HEK293 (cell line): ENCODE measurements around the gene MUC13.

Experiments
- CTCF ChIA-PET: fragments of 350-600 bp; formaldehyde crosslinking; extraction: SDS; loops from one replicate; lab custom pipeline; 2021; ENCODE audit warnings: antibody characterized with exemption; lab: Yijun Ruan, JAX
- POLR2A ChIA-PET: fragments of 300-600 bp; formaldehyde crosslinking; extraction: SDS; loops from one replicate; lab custom pipeline; 2020; ENCODE audit warnings: antibody characterized with exemption, inconsistent platforms; lab: Yijun Ruan, JAX
- H3K27ac ChIP-seq: fragments of 200-500 bp; sonication (Bioruptor generic); 2 replicates; pipeline ENCODE4 v1.5.1; 2014; ENCODE audit warnings: low read depth, low read length, control low read depth, inconsistent platforms; ENCODE audit errors: extremely low read depth
- H3K36me3 ChIP-seq, 2 experiments: fragments of 200-500 bp in 1 of 2; sonication (Bioruptor generic) in 1 of 2; 1 replicate in 1 of 2; 2 replicates in 1 of 2; pipeline ENCODE4 v1.5.1; 2014 to 2017; ENCODE audit warnings: inconsistent platforms in 2 of 2, low read length in 2 of 2; ENCODE audit not compliant: control insufficient read depth in 2 of 2, insufficient read depth in 1 of 2
- H3K4me1 ChIP-seq: fragments of 200-500 bp; sonication (Bioruptor generic); 2 replicates; pipeline ENCODE4 v1.5.1; 2014; ENCODE audit warnings: mild to moderate bottlenecking, low read length, inconsistent platforms; ENCODE audit not compliant: control insufficient read depth, insufficient read depth
- H3K4me3 ChIP-seq: 2 replicates; pipeline ENCODE4 v1.5.1; 2011; ENCODE audit warnings: low read depth, mild to moderate bottlenecking, control low read depth, low read length, moderate library complexity
- H3K9me3 ChIP-seq: fragments of 200-500 bp; sonication (Bioruptor generic); 2 replicates; pipeline ENCODE4 v1.5.1; 2014; ENCODE audit warnings: low read depth, low read length, inconsistent platforms; ENCODE audit not compliant: control insufficient read depth, insufficient read depth
- BCL11A ChIP-seq: fragments of 450-650 bp; formaldehyde crosslinking; IDR thresholded peaks from 2 replicates; pipeline ENCODE4 v1.5.1; 2016; ENCODE audit warnings: low read depth, missing biosample characterization, missing genetic modification characterization
- HIC1 ChIP-seq: fragments of 450-650 bp; formaldehyde crosslinking; IDR thresholded peaks from 2 replicates; pipeline ENCODE4 v1.5.1; 2016; ENCODE audit warnings: missing biosample characterization, missing genetic modification characterization
- RBAK ChIP-seq: fragments of 450-650 bp; formaldehyde crosslinking; IDR thresholded peaks from 2 replicates; pipeline ENCODE4 v1.5.1; 2016; ENCODE audit warnings: missing biosample characterization, missing genetic modification characterization
- SALL2 ChIP-seq: fragments of 450-650 bp; formaldehyde crosslinking; IDR thresholded peaks from 2 replicates; pipeline ENCODE4 v1.5.0; 2017; ENCODE audit warnings: missing biosample characterization, mild to moderate bottlenecking, missing genetic modification characterization, borderline replicate concordance
- TCF7L2 ChIP-seq: IDR thresholded peaks from 2 replicates; pipeline ENCODE4 v1.6.1; 2011; ENCODE audit warnings: low read depth, mild to moderate bottlenecking, inconsistent platforms, low read length, moderate library complexity, borderline replicate concordance
- ZBTB10 ChIP-seq: fragments of 450-650 bp; formaldehyde crosslinking; IDR thresholded peaks from 2 replicates; pipeline ENCODE4 v1.5.1; 2016; ENCODE audit warnings: missing biosample characterization, missing genetic modification characterization
- ZFP3 ChIP-seq: fragments of 450-650 bp; formaldehyde crosslinking; IDR thresholded peaks from 2 replicates; pipeline ENCODE4 v1.5.1; 2016; ENCODE audit warnings: low read depth, missing biosample characterization, missing genetic modification characterization
- ZNF223 ChIP-seq: fragments of 450-650 bp; formaldehyde crosslinking; IDR thresholded peaks from 2 replicates; pipeline ENCODE4 v1.5.1; 2016; ENCODE audit warnings: missing biosample characterization, missing genetic modification characterization
- ZNF239 ChIP-seq: fragments of 450-650 bp; formaldehyde crosslinking; IDR thresholded peaks from 2 replicates; pipeline ENCODE4 v1.5.1; 2016; ENCODE audit warnings: missing biosample characterization, missing genetic modification characterization
- ZNF248 ChIP-seq: fragments of 450-650 bp; formaldehyde crosslinking; IDR thresholded peaks from 2 replicates; pipeline ENCODE4 v1.5.1; 2017; ENCODE audit warnings: missing biosample characterization, missing genetic modification characterization
- ZNF266 ChIP-seq: fragments of 450-650 bp; formaldehyde crosslinking; IDR thresholded peaks from 2 replicates; pipeline ENCODE4 v1.5.1; 2016; ENCODE audit warnings: missing biosample characterization, missing genetic modification characterization, low read depth
- ZNF404 ChIP-seq: fragments of 450-650 bp; formaldehyde crosslinking; IDR thresholded peaks from 2 replicates; pipeline ENCODE4 v1.5.1; 2017; ENCODE audit warnings: missing biosample characterization, missing genetic modification characterization
- ZNF426 ChIP-seq: fragments of 450-650 bp; formaldehyde crosslinking; IDR thresholded peaks from 2 replicates; pipeline ENCODE4 v1.5.1; 2017; ENCODE audit warnings: missing biosample characterization, missing genetic modification characterization, mild to moderate bottlenecking, inconsistent platforms, moderate library complexity
- ZNF549 ChIP-seq: fragments of 450-650 bp; IDR thresholded peaks from 2 replicates; pipeline ENCODE4 v1.5.1; 2018; ENCODE audit warnings: missing biosample characterization, missing genetic modification characterization, mild to moderate bottlenecking, inconsistent platforms, moderate library complexity
- ZNF561 ChIP-seq: fragments of 450-650 bp; IDR thresholded peaks from 2 replicates; pipeline ENCODE4 v1.5.1; 2018; ENCODE audit warnings: missing biosample characterization, missing genetic modification characterization, borderline replicate concordance
- ZNF768 ChIP-seq: fragments of 450-650 bp; formaldehyde crosslinking; IDR thresholded peaks from 2 replicates; pipeline ENCODE4 v1.5.1; 2018; ENCODE audit warnings: missing biosample characterization, mild to moderate bottlenecking, missing genetic modification characterization
- ZNF777 ChIP-seq: fragments of 450-650 bp; formaldehyde crosslinking; IDR thresholded peaks from 2 replicates; pipeline ENCODE4 v1.5.1; 2017; ENCODE audit warnings: missing biosample characterization, missing genetic modification characterization, borderline replicate concordance
- ZSCAN4 ChIP-seq: fragments of 450-650 bp; formaldehyde crosslinking; IDR thresholded peaks from 2 replicates; pipeline ENCODE4 v1.5.1; 2017; ENCODE audit warnings: missing biosample characterization, missing genetic modification characterization
- TF ChIP-seq, protein P1 (sequence below): fragments of 450-650 bp; formaldehyde crosslinking; IDR thresholded peaks from 2 replicates; pipeline ENCODE4 v1.5.1; 2016; ENCODE audit warnings: missing biosample characterization, missing genetic modification characterization
- TF ChIP-seq, protein P2 (sequence below): fragments of 450-650 bp; formaldehyde crosslinking; IDR thresholded peaks from 2 replicates; pipeline ENCODE4 v1.5.1; 2017; ENCODE audit warnings: missing biosample characterization, missing genetic modification characterization
- TF ChIP-seq, protein P3 (sequence below): fragments of 450-650 bp; IDR thresholded peaks from 2 replicates; pipeline ENCODE4 v1.5.1; 2018; ENCODE audit warnings: missing biosample characterization, missing genetic modification characterization
- TF ChIP-seq, protein P4 (sequence below): fragments of 450-650 bp; formaldehyde crosslinking; IDR thresholded peaks from 2 replicates; pipeline ENCODE4 v1.5.1; 2016; ENCODE audit warnings: missing biosample characterization, missing genetic modification characterization, low read depth

Gene MUC13

GRCh38 chr3:124924741-124925140, 9.8 kb downstream of the MUC13 start:
- Histone ChIP-seq H3K9me3 (no peaks in the 10 kb centered on the region), H3K4me3 (no peak overlapping the region), H3K4me1 (no peaks in the 10 kb centered on the region), H3K36me3 (no peaks in the 10 kb centered on the region), H3K27ac (no peak overlapping the region)
- POLR2A ChIA-PET, result no interaction called here
- TF ChIP-seq SALL2 (no peak), TCF7L2 (no peak), BCL11A (tag by site-specific recombination) (no peak), ZNF426 (tag by site-specific recombination) (no peak), ZNF768 (tag by site-specific recombination) (no peak), ZBTB10 (tag by site-specific recombination) (no peak), ZNF248 (tag by site-specific recombination) (no peak), ZNF777 (tag by site-specific recombination) (no peak), ZNF561 (tag by site-specific recombination) (no peak), ZNF223 (tag by site-specific recombination) (no peak)
- TF ChIP-seq, protein P1, sequence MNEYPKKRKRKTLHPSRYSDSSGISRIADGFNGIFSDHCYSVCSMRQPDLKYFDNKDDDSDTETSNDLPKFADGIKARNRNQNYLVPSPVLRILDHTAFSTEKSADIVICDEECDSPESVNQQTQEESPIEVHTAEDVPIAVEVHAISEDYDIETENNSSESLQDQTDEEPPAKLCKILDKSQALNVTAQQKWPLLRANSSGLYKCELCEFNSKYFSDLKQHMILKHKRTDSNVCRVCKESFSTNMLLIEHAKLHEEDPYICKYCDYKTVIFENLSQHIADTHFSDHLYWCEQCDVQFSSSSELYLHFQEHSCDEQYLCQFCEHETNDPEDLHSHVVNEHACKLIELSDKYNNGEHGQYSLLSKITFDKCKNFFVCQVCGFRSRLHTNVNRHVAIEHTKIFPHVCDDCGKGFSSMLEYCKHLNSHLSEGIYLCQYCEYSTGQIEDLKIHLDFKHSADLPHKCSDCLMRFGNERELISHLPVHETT, result no peak
- TF ChIP-seq, protein P2, sequence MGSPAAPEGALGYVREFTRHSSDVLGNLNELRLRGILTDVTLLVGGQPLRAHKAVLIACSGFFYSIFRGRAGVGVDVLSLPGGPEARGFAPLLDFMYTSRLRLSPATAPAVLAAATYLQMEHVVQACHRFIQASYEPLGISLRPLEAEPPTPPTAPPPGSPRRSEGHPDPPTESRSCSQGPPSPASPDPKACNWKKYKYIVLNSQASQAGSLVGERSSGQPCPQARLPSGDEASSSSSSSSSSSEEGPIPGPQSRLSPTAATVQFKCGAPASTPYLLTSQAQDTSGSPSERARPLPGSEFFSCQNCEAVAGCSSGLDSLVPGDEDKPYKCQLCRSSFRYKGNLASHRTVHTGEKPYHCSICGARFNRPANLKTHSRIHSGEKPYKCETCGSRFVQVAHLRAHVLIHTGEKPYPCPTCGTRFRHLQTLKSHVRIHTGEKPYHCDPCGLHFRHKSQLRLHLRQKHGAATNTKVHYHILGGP (tag by site-specific recombination), result no peak
- CTCF ChIA-PET, result interaction anchor here (0.7 to 2.2 kb wide), 6 partner anchors 9 to 664 kb away, joined by 3 to 8 read pairs (median 5); no protein-coding TSS in a partner anchor

DNA sequence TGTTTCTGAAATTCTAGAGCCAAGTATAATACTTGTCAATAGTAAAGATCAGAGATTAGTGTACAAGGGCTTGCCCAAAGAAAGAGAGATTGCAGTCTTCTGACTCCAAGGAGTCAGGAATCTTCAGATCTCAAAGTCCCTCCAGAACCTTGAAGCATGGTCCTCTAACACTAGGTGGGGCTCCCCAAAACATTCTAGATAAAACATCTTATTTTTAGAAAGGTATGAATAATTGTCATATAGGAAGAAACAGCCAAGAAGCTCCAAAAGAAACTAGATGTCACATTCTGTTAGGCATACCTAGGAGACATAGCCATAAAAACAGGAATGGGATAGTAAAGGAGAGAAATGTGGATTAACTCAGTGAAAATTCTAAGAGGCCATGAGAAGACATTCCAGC, 10.7 kb downstream of the MUC13 start:
- H3K36me3 ChIP-seq, result no peaks in the 10 kb centered on the region
- H3K9me3 ChIP-seq, result no peaks in the 10 kb centered on the region
- ChIA-PET CTCF (interaction anchor here (1.4 to 2.2 kb wide), 3 partner anchors 16 to 163 kb away, joined by 4 to 8 read pairs (median 6); no protein-coding TSS in a partner anchor), POLR2A (no interaction called here)
- no peaks in the 10 kb centered on the region for H3K4me1 ChIP-seq
- no peak overlapping the region for H3K27ac ChIP-seq
- no peak overlapping the region for H3K4me3 ChIP-seq
- TF ChIP-seq ZNF266 (tag by site-specific recombination), result no peak
- no peak for TF ChIP-seq ZSCAN4 (tag by site-specific recombination)
- TF ChIP-seq ZFP3, result no peak
- no peak for TF ChIP-seq ZNF239 (tag by site-specific recombination)
- TF ChIP-seq, protein P3, sequence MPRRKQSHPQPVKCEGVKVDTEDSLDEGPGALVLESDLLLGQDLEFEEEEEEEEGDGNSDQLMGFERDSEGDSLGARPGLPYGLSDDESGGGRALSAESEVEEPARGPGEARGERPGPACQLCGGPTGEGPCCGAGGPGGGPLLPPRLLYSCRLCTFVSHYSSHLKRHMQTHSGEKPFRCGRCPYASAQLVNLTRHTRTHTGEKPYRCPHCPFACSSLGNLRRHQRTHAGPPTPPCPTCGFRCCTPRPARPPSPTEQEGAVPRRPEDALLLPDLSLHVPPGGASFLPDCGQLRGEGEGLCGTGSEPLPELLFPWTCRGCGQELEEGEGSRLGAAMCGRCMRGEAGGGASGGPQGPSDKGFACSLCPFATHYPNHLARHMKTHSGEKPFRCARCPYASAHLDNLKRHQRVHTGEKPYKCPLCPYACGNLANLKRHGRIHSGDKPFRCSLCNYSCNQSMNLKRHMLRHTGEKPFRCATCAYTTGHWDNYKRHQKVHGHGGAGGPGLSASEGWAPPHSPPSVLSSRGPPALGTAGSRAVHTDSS (tag by site-specific recombination), result no peak
- TF ChIP-seq ZNF404 (tag by site-specific recombination), result no peak
- no peak for TF ChIP-seq RBAK (tag by site-specific recombination)
- TF ChIP-seq ZNF549 (tag by site-specific recombination), result no peak
- TF ChIP-seq, protein P4, sequence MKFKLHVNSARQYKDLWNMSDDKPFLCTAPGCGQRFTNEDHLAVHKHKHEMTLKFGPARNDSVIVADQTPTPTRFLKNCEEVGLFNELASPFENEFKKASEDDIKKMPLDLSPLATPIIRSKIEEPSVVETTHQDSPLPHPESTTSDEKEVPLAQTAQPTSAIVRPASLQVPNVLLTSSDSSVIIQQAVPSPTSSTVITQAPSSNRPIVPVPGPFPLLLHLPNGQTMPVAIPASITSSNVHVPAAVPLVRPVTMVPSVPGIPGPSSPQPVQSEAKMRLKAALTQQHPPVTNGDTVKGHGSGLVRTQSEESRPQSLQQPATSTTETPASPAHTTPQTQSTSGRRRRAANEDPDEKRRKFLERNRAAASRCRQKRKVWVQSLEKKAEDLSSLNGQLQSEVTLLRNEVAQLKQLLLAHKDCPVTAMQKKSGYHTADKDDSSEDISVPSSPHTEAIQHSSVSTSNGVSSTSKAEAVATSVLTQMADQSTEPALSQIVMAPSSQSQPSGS (tag by site-specific recombination), result no peak
- no peak for TF ChIP-seq HIC1 (tag by site-specific recombination)
